ENCODE data around the gene KLHDC4.
"Not testable (repeated sequence)": the region's sequence is repeated elsewhere in the genome, so short reads cannot be mapped to it uniquely, and the experiment has no call there.

KLHDC4 gene

GRCh38 chr16:87765776-87766484, at the start of gene KLHDC4:
KLHDC4 (minus strand) TSS chr16:87765986; CDS start chr16:87765890, 96 bp downstream.
- DNase-seq (ENCODE audit: low read depth): peak; percentile 80

- DNase-seq (ENCODE audit: low read depth): no peak
Measured at GRCh38 chr16:87815567-87815966, 49.8 kb upstream of the KLHDC4 start.

- no peak for DNase-seq (ENCODE audit: low read depth)
Measured at GRCh38 chr16:87812200-87812656, 46.4 kb upstream of the KLHDC4 start.

GRCh38 chr16:87811454-87811853, 45.7 kb upstream of the KLHDC4 start:
- not testable (repeated sequence) for DNase-seq (ENCODE audit: low read depth)

GRCh38 chr16:87809150-87809902, 43.5 kb upstream of the KLHDC4 start:
- DNase-seq (ENCODE audit: low read depth): no peak

GRCh38 chr16:87808108-87808507, 42.3 kb upstream of the KLHDC4 start:
- no peak for DNase-seq (ENCODE audit: low read depth)

GRCh38 chr16:87806641-87807546, 41.1 kb upstream of the KLHDC4 start:
- peak; percentile 82 for DNase-seq (ENCODE audit: low read depth)

- no peak for DNase-seq (ENCODE audit: low read depth)
Measured at GRCh38 chr16:87806261-87806640, 40.5 kb upstream of the KLHDC4 start.

GRCh38 chr16:87803385-87803784, 37.6 kb upstream of the KLHDC4 start:
- DNase-seq (ENCODE audit: low read depth): no peak

GRCh38 chr16:87802670-87803069, 36.9 kb upstream of the KLHDC4 start:
- DNase-seq (ENCODE audit: low read depth): no peak

GRCh38 chr16:87801679-87802259, 36.0 kb upstream of the KLHDC4 start:
- no peak for DNase-seq (ENCODE audit: low read depth)

- no peak for DNase-seq (ENCODE audit: low read depth)
Measured at GRCh38 chr16:87800497-87800896, 34.7 kb upstream of the KLHDC4 start.

- no peak for DNase-seq (ENCODE audit: low read depth)
Measured at GRCh38 chr16:87795336-87795735, 29.6 kb upstream of the KLHDC4 start.

- no peak for DNase-seq (ENCODE audit: low read depth)
Measured at GRCh38 chr16:87794485-87795078, 28.8 kb upstream of the KLHDC4 start.

- no peak for DNase-seq (ENCODE audit: low read depth)
Measured at GRCh38 chr16:87792205-87792565, 26.4 kb upstream of the KLHDC4 start.

- DNase-seq (ENCODE audit: low read depth): no peak
Measured at GRCh38 chr16:87791295-87792204, 25.8 kb upstream of the KLHDC4 start.

- peak; percentile 96 for DNase-seq (ENCODE audit: low read depth)
Measured at GRCh38 chr16:87790292-87791100, 24.7 kb upstream of the KLHDC4 start.

- peak; percentile 91 for DNase-seq (ENCODE audit: low read depth)
Measured at GRCh38 chr16:87789437-87790291, 23.9 kb upstream of the KLHDC4 start.

Data from fibroblast of gingiva (primary cell).